Activated gamma-delta T cell treated with Interleukin-2 at 50 U/mL for 16 hours (primary cell): ENCODE measurements around the gene DOK5.

Experiments
- DNase-seq: peaks from one replicate; pipeline ENCODE4 v3.0.0-alpha.2; 2020

The DOK5 gene

DNA sequence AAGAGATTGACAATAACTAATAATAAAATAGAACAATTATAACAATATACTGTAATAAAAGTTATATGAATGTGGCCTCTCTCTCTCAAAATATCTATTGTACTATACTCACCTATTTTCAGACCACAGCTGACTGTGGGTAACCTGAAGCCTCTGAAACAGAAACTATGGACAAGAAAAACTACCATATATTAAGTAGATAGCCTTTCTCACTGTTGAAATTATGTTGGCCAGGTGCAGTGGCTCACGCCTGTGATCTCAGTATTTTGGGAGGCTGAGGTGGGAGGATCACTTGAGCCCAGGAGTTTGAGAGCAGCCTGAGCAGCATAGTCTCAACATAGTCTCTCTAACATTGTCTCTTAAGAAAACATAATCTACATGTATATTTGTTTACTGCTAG lies 89.9 kb downstream of the DOK5 start:
- no peak for DNase-seq

DNA sequence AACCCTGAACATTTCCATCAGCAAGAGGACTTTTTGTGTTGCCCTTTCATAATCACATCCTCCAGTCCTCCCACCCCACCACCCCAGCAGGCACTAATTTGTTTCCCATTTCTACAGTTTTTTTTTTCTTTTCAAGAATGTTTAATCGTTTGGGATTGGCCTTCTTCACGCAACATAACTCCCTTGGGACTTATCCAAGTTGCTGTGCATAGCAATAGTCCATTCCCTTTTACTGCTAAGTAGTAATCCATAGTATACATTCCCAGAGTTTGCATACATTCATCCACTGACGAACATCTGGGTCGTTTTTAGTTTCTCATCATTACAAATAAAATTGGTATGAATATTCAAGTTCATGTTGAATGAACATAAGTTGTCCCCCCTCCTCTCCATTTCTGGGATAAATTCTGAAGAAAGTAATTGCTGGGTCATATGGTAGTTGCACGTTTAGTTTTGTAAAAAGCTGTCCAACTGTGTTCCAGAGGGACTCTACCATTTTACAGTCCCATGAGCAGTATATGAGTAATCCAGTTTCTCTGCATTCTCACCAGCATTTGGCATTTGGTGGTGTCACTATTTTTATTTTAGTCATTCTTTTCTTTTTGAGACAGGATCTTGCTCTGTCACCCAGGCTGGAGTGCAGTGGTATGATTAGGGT lies 90.8 kb downstream of the DOK5 start:
- no peak for DNase-seq

DNA sequence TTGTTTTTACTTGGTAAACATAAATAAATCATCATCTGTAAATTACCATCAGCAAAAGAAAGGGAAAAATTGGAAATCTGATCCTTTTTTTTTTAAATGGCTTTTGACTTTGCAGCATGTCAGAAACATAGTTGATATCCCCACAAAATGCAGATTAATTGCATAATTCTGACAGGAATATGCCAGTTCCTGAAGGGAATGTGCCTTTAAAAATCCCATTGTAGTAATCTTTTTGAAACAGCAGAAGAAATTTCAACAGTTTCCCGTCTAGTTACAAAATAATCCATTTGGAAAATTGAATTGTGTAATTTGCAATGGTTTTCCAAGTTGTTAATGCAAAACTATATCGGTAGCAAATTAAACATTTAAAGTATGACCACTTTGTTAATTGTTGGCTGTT lies 95.2 kb downstream of the DOK5 start:
- DNase-seq, result no peak

DNA sequence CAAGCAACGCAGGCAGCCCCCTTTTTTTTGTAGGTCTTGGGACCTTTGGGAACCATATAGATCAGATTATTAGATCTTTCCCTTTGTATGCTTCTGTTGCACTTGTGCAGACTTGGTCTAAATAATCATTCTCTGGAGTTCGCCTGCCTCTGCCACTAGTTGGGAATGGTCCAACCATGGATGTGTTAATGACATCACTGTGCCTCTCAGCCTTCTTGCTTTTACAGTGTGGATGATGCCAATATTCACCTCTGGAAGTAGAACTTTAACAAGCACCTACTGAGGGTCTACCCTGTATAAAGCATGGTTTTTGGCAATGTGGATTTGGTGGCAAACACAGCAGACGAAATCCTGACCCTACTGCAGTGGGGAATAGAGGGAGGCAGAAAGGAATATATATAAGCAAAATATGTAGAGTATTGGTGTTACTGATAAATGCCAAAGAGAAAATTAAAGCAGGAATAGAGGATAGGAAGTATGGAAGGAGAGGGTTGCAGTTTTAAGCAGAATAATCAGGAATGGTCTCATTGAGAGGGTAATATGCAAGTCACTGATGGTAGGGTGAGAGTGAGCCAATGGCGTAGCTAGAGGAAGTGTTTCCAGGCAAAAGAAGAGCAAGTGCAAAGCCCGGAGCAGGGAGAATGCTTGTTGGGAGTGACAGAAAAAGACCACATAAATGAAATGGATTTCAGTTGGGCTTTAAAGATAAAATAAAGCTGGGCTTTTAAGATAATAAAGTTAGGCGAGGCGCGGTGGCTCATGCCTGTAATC lies 97.5 kb downstream of the DOK5 start:
- no peak for DNase-seq

DNA sequence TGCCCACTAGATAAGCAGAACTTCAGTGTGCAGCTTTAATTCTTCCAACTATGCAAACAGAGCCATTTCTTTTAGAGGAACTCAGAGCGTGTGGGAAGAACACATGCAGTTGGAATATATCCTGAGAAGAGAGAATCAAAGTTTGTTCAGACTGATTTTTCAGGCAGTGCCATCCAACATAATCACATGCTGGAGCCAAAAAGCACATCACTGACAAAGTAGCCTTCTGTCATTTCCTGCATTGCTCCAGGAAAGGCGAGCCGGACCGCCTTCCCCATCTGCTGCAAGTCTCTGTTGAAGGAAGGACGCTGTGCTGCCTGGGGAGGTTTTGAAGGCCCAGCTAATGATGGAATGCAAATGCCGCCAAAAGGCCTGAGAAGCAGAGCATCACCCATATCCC lies 98.4 kb downstream of the DOK5 start:
- no peak for DNase-seq

DNA sequence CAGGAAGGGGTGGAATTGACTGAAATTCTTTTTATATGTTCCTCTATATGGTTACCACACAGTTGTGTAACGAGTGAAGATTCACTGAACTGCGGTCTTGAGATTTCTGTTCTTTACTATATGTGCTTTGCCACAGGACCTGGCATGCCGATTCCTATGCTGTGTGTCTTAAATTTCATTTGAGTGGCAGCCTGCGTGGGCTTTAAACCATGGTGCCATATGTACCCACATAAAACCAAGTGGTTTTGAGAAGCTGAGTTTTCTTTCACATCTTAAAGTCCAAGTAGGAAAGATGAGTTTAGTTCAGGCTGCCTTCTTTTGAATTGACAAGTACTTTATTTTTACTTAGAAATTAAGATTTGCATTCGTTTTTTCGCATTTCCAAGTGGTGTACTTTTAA lies 101.1 kb downstream of the DOK5 start:
- no peak for DNase-seq

DNA sequence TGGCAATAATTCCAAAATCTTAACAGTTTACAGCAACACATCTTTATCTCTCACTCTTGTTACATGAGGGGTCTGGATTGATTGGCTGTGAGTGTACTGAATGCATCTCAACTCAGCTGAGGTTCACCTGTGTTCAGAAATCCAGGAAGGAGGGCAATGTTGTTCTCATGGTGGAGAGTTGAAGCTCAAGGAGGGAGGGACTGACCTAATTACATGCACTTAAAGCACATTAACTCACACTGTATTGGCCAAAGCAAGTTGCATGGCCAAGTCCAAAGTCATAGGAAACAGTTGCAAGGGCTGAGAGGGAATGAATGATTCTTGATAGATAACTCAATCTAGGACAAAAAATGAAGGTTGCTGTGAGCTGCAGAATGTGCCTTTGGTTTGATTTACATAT lies 102.2 kb downstream of the DOK5 start:
- no peak for DNase-seq

DNA sequence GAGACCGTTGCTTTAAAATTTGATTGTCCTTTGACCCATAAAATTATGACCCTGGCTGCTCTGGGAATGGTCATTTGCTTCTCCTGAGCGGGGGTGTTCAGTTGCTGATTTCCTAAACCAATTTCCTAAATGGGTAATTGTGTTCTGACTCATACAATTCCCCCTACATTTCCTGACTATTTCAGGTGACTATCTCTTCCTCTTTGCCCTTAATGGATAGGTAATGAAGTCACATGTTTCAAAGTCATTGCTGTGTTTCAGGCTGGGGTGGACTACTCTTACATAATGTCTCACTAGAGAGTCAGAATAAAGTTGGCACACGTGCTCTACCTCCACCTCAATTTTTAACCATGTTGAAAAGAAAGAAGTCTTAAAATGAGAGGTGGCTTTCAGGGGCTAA lies 109.8 kb downstream of the DOK5 start:
- no peak for DNase-seq

DNA sequence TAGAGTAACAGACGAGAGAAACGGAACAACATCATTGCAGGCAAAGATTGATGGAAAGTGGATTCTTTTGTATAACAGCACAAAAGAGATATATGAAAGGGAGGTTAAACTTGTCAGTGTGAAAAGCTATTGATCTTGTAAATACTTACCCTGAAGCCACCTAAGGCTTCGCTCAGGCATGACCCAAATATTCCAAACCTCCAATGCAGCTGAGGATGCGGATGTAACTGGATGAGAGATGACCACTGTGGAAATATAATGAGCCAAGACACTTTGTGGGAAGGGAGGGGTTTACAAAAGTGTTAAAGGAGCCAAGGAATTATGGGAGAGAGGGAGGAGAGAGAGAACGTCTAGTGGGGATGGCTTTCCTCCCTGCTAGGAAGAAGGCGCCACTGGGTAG lies 112.0 kb downstream of the DOK5 start:
- no peak for DNase-seq

DNA sequence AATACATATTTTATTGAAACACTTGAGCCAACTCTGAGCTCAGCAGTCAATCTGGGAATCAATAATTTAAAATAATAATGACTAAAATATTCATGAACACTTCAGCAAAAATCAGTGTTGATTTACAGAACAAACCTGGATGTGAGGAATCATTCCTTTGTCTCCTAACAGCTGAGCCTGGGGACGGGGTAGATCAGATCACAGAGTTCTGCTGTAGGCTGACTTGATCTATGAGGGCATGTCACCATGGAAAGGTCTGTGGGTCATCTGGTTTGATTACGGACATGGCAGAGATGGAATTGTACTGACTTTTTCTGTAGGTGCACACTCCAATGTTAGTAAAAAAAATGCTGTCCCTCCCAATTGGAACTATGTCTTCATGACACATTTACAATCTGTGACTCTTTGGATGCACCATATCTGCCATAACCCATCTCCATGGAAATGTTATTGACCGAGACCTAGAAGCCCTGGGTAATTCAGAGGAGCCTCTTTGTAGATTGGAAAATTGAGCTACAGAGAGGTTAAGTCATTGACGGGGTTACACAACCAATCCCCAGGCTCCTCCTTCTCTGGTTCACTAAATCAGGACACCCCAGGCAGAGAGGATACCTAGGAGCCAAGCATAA lies 114.1 kb downstream of the DOK5 start:
- no peak for DNase-seq

DNA sequence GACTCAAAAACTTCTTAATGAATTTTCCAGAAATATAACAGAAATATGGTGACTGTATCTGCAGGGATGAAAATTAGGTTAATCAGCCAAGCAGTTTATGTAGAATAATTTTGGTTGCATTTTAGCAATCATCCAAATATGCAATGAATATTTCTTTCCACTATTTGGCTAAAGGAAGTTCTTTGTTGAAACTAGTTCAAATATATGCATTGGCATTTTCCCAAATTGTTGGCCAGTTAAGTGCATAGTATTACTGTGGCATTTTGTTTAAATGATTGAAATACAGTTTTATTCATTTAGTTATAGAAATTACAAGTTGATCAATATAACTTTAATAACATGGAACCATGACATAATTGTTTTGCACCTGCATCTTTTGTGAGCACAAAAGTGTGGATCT lies 115.5 kb downstream of the DOK5 start:
- no peak for DNase-seq

DNA sequence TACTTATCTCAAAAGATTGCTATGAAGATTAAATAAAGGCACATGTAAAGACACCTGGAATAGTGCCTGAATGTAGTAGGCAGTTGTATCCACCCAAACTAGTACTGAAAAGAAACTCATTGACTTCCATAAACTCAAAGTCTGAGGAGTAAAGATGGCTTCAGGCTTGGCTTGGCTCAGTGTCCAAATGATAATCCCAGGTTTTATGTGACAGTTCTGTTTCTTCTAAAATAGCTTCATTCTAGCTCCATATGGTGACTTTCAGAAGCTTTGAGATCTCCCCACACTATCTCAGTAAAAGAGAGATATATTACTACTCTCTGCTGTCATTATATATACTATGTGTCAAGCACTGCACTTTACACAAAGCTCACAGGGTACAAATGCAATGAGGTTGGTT lies 121.3 kb downstream of the DOK5 start:
- DNase-seq, result no peak

DNA sequence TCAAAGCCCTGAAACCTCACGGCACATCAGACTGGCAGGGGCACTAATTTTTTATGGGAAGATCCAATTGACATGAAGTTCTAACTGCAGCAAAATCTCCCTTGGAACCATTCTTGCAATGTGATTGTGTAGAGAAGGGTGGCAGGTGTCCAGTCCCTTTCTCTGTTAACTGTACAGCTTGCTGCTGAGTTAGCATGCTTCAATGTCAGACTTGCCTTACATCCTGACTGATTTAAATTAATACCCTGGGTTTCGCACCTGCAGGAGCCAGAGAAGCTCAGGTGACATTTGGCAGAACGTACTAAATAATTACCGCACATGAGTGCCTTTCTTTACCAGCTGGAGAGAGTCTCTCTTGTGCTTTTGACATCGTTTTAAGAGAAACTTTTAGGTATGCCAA lies 123.0 kb downstream of the DOK5 start:
- no peak for DNase-seq

DNA sequence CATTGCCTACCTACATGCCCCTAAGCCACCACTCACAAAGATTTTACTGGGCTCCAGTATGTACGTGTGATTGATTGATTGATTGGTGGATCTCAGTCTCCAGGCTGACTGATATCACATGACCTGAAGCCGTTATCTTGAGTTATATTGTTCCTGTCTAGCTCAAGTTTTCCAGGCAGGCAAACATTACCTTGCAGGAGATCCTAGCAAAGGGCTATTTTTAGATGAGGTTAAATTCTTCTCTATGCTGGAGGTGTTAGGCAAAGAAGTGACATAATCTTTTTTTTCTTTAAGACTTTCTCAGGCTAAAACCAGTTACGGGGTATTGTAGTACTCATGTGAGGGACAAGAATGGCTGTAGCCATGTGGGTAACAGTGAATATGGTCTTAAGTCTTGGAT lies 125.2 kb downstream of the DOK5 start:
- no peak for DNase-seq

DNA sequence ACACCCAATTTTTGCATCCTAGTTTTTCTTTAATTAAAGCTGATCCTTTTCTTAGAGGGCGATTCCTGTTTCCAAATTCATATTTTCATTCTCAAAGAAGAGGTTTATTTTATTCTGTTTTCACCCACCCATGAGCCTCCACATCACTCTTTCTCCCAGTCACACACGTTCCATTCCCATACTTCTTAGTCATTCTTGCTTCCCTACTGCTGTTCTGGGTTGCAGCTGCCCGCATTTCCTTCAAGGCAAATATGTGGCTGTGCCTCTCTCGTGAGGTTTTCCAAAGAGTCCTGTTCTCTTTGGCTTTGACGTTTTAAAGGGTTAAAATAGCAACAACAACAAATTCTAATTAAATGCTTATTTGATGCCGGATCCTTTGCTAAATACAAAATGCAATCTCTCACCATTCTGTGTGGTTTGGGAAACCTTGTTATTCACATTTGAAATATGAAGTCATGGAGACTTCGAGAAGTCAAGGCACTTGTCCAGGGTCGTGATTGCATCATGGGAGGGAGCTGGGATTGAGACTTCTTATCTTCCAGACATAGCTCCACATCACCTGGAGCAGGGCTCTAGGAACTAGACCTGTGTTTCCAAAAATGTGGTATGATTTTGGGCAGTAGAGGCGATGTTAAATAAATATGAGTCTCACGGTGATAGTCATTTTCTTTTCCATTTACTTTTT lies 126.6 kb downstream of the DOK5 start:
- no peak for DNase-seq

DNA sequence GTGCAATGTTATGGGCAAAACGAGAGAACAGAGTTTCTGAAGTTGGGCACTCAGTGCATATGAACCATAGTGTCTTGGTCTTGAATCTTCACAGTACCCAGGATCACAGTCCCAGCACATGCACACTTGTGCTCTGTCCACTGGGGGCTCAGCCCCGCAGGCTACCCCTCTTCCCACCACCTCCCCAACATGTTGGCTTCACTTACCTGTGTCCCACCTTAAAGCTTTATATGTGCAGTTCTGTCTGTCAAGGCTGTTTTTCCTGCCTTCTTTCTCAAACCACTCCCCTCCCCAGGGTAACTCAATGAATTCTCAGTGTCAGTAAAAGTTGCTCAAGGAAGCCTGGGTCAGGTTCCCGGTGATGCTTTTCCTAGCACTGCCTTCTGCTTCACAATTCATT lies 129.9 kb downstream of the DOK5 start:
- DNase-seq, result no peak

DNA sequence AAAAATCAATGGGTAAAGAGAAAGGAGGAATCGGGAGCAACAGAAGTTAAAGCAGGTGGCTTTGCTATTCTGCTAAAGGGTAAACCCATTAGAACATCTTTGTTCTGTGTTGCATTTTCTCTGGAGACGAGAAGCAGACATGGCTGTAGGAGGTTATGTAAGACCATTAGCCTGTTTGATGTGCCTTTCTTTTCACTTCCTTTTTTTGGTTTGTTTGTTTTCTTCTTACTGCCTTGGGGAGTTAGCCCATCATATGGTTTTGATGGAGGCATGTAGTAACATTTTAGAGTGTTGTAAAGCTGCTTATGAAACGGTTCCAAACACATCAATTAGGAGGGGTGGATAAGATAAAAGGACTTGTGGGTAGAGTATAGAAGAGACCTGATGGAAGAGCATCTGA lies 131.0 kb downstream of the DOK5 start:
- DNase-seq, result no peak

DNA sequence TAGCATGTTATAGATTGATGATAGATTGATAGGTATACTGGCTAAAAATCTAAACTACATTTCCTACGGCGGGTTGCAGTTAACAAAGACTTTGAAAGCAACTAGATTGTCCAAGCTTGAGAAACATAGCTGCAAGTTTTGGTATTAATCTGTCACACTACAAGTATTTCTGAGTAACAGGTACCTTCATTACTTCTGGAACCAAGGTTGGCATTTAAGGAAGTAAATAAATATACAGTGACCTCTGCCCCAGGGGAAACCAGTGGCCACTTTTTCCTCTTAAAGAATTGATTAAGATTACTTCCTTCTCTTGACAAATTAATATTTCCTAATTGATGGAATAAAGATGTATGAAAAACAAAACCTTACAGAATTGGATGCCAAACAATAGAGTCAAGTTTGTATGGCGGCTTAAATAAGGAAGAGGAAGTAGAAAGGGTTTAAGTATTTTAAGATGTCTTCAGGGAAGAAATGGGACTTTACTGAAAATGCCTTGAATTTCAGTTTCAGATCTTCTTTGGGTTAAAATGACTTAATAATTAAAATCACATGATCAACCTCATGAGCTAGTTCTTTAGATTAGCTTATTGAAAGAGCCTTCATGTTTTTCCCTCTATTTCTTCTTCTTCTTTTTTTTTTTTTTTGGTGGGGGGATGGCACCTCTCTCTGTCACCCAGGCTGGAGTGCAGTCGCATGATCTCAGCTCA lies 132.8 kb downstream of the DOK5 start:
- DNase-seq, result no peak

DNA sequence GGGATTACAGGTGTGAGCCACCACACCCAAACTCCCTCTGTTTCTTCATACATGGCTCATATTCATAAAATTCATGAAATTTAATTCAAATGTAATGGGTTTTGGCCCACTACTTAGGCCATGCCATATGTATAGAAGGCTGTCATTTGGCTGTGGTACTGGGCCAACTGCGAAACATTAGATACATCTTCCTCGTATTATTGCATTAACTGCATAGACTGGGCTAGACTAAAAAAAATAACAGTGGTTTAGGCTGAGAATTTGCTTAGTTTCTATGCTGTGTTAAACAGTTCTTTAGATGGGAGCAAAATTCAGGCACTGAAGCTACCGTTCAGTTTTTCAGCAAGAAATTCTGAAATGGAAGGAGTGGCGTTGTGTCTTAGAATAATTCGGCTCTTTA lies 133.6 kb downstream of the DOK5 start:
- DNase-seq, result no peak

DNA sequence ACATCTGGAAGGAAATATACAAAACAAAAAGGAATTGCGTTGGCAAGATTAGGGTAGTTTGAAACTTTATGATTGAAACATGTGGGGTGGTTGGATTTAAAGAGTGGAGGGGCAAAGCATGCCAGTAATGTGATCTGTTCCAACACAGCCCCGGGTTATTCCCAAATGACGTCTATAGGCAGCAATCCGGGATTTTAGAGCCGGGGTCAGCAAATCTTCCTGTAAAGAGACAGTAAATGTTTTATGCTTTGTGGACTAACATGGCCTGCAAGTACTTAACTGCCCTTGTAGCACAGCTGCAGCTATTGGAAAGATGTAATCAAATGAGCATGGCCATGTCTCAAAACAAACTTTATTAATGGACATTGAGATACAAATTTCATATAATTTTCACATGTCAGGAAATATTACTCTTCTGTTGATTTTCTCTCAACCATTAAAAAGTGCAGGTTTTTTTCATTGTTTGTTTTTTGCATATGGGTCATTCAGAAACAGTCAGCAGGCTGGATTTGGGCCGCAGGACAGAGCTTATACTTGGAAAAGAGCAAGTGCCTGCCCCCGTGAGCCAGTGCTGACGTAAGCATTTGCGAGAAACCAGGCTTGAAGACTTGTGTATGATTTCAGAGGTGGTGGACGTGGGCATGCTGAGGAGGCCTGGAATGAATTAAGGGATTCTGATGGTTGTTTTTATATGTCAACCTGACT lies 136.5 kb downstream of the DOK5 start:
- no peak for DNase-seq

DNA sequence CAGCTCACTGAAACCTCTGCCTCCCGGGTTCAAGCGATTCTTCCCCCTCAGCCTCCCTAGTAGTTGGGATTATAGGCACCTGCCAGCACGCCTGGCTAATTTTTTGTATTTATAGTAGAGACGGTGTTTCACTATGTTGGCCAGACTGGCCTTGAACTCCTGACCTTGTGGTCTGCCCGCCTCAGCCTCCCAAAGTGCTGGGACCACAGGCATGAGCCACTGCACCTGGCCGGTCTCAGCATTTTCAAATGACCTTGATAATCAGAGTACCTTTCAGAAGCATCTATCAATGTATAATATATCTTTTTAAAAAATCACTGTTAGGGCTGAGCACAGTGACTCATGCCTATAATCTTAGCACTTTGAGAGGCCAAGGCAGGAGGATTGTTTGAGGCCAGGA lies 143.0 kb downstream of the DOK5 start:
- DNase-seq, result no peak

DNA sequence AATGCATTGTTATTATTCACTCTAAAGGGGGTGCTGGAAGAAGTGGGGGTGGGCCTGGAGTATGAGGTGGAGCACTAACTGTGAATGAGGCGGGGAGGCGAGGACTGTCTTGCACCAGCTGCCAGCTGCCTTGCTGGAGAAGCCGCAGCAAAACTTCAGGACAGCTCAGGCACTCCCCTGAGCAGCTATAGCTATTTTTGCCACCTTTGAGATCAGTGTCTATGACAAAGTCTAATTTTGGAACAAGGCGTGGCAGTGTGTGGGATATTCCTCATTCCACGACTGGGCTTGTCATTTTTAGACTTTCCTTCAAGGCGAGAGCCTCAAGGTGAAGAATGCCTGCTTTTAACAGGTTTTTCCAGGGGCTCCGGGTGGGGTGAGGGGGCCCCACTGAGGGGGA lies 143.8 kb downstream of the DOK5 start:
- no peak for DNase-seq

DNA sequence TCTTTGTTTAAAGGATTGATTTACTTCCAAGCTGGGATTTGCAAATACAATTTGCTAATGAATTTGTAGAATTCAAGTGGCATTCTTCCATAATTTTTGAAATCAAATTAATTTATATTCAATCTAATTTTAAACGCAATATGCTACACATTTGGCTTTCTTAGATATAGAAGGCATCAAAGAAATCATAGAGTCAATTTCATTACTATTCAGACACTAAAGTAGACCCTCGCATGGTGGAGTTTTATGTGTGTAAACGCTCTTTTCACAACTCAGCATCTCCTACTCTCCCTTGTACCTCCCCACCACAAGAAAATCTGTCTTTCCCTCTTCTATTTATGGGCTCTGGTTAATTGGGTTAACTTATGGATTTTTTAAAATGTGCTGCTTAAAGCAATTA lies 144.3 kb downstream of the DOK5 start:
- DNase-seq, result no peak
